HepG2 (cell line): ENCODE data around the gene FLT3LG. TPM values are rescaled to one million over a fixed set of nuclear protein-coding genes. Genes with fewer than 3 reads are reported as not detected.

Experiments used
- ATM ChIP-seq: fragments of 450-650 bp; IDR thresholded peaks from 2 replicates; pipeline ENCODE4 v1.7.1; 2017; ENCODE audit warnings: mild to moderate bottlenecking, borderline replicate concordance
- BCLAF1 ChIP-seq: fragments of 450-650 bp; IDR thresholded peaks from 2 replicates; pipeline ENCODE4 v1.6.1; 2017; ENCODE audit warnings: mild to moderate bottlenecking
- CHD2 ChIP-seq: IDR thresholded peaks from 2 replicates; pipeline ENCODE4 v1.6.1; 2011; ENCODE audit warnings: low read depth, low read length, improper control_type of control experiment
- MAFK ChIP-seq, 2 experiments: IDR thresholded peaks in 1 of 2; conservative IDR thresholded peaks in 1 of 2; 2 replicates each; pipeline ENCODE4 v1.6.1; 2011; ENCODE audit warnings: improper control_type of control experiment in 2 of 2, low read length in 2 of 2
- MEIS2 ChIP-seq: sonication (generic); formaldehyde crosslinking; IDR thresholded peaks from 2 replicates; pipeline ENCODE4 v1.9.0; 2021; ENCODE audit warnings: mild to moderate bottlenecking, missing genetic modification reagents
- MIER3 ChIP-seq: IDR thresholded peaks from 2 replicates; pipeline ENCODE4 v1.6.1; 2016; ENCODE audit warnings: missing compliant biosample characterization, borderline replicate concordance
- SIN3A ChIP-seq: IDR thresholded peaks from 2 replicates; pipeline ENCODE4 v1.6.1; 2011; ENCODE audit warnings: low read depth, mild to moderate bottlenecking, control low read depth, low read length, borderline replicate concordance
- SKIL ChIP-seq: sonication (generic); formaldehyde crosslinking; IDR thresholded peaks from 2 replicates; pipeline ENCODE4 v1.8.0; 2022; ENCODE audit warnings: missing genetic modification reagents, mild to moderate bottlenecking, moderate library complexity, borderline replicate concordance
- SMARCC2 ChIP-seq: fragments of 450-650 bp; IDR thresholded peaks from 2 replicates; pipeline ENCODE4 v1.6.1; 2017; ENCODE audit warnings: antibody characterized with exemption, mild to moderate bottlenecking
- SPEN ChIP-seq: sonication (generic); formaldehyde crosslinking; IDR thresholded peaks from 2 replicates; pipeline ENCODE4 v1.5.1; 2020; ENCODE audit warnings: low read depth, mild to moderate bottlenecking, missing genetic modification reagents
- ZFYVE20 ChIP-seq: sonication (generic); formaldehyde crosslinking; IDR thresholded peaks from 2 replicates; pipeline ENCODE4 v1.8.0; 2023; ENCODE audit warnings: low read depth, mild to moderate bottlenecking, moderate library complexity, missing genetic modification reagents, borderline replicate concordance
- ZNF382 ChIP-seq: sonication (generic); formaldehyde crosslinking; IDR thresholded peaks from 2 replicates; pipeline ENCODE4 v1.5.0; 2020; ENCODE audit warnings: missing genetic modification reagents, mild to moderate bottlenecking, borderline replicate concordance
- ZNF543 ChIP-seq: sonication (generic); formaldehyde crosslinking; IDR thresholded peaks from 2 replicates; pipeline ENCODE4 v1.4.0; 2020; ENCODE audit warnings: mild to moderate bottlenecking, missing genetic modification reagents
- ZNF607 ChIP-seq: sonication (generic); formaldehyde crosslinking; IDR thresholded peaks from 2 replicates; pipeline ENCODE4 v1.5.1; 2020; ENCODE audit warnings: missing genetic modification reagents, mild to moderate bottlenecking, borderline replicate concordance
- ZNF879 ChIP-seq: sonication (generic); formaldehyde crosslinking; IDR thresholded peaks from 2 replicates; pipeline ENCODE4 v1.8.1; 2023; ENCODE audit warnings: missing genetic modification reagents
- polyA plus RNA-seq, 8 experiments: library from polyadenylated mRNA; depleted of rRNA in 3 of 8; stranded (reverse) in 7 of 8; unstranded in 1 of 8; fragments of >200 nt; fragmentation: Illumina TruSeq in 4 of 8; extraction: Trizol in 4 of 8; gene quantifications; 2 replicates each; pipeline versions ENCODE4 v1.2.1 to v1.2.3, GENCODE V29; 2011 to 2016; ENCODE audit warnings: low read depth in 4 of 8, missing spikeins in 1 of 8, mixed read lengths in 1 of 8; ENCODE audit not compliant: insufficient read depth in 1 of 8
- total RNA-seq, 5 experiments: library from RNA; depleted of rRNA; stranded (reverse); fragments of >200 nt; fragmentation: Illumina TruSeq; extraction: Trizol; gene quantifications; 2 replicates each; pipeline ENCODE4 v1.2.3, GENCODE V29; 2016; ENCODE audit warnings: low read depth in 1 of 5
- TF ChIP-seq, protein P1 (sequence below): sonication (generic); formaldehyde crosslinking; IDR thresholded peaks from 2 replicates; pipeline ENCODE4 v1.4.0; 2020; ENCODE audit warnings: missing genetic modification reagents
- TF ChIP-seq, protein P2 (sequence below): sonication (generic); formaldehyde crosslinking; IDR thresholded peaks from 2 replicates; pipeline ENCODE4 v1.4.0; 2020; ENCODE audit warnings: missing genetic modification reagents, borderline replicate concordance

The FLT3LG gene
- total and polyA plus RNA-seq, 2 of the 13 experiments (the other 11 are each of a cell fraction or from before 2014, with no cell fraction given), result 1.5 to 2.6 TPM

GRCh38 chr19:49443366-49444099, 30.5 kb upstream of the FLT3LG start (continued):
- no peak for TF ChIP-seq ZFYVE20 (CRISPR knock-in tag)
- TF ChIP-seq MIER3 (CRISPR knock-in tag), result peak; percentile 19; the same call in 1 of the 2 replicates
- no peak for TF ChIP-seq MAFK (conservative IDR thresholded peaks at IDR 0.05 in 1 of 2, IDR thresholded peaks at IDR 0.05 in 1 of 2; ENCODE audit: low read length in 2 of 2)
- no peak for TF ChIP-seq SMARCC2
- no peak for TF ChIP-seq ATM
- TF ChIP-seq ZNF607, result peak; percentile 46; the same call in 1 of the 2 replicates
- TF ChIP-seq, protein P1, sequence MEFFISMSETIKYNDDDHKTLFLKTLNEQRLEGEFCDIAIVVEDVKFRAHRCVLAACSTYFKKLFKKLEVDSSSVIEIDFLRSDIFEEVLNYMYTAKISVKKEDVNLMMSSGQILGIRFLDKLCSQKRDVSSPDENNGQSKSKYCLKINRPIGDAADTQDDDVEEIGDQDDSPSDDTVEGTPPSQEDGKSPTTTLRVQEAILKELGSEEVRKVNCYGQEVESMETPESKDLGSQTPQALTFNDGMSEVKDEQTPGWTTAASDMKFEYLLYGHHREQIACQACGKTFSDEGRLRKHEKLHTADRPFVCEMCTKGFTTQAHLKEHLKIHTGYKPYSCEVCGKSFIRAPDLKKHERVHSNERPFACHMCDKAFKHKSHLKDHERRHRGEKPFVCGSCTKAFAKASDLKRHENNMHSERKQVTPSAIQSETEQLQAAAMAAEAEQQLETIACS (CRISPR knock-in tag), result no peak; the same call in 1 of the 2 replicates
- no peak for TF ChIP-seq ZNF382
- peak; percentile 21; the same call in 1 of the 2 replicates for TF ChIP-seq CHD2
- TF ChIP-seq MEIS2 (CRISPR knock-in tag), result 0 out of 2 replicates have a peak, but pooled peaks have one; percentile 15
- TF ChIP-seq SIN3A, result peak; percentile 21; the same call in 1 of the 2 replicates
- no peak for TF ChIP-seq SPEN (CRISPR knock-in tag)
- TF ChIP-seq SKIL (CRISPR knock-in tag), result no peak
- peak; percentile 59; the same call in 1 of the 2 replicates for TF ChIP-seq ZNF543 (CRISPR knock-in tag)
- TF ChIP-seq ZNF879 (CRISPR knock-in tag), result no peak
- no peak for TF ChIP-seq BCLAF1
- TF ChIP-seq, protein P2, sequence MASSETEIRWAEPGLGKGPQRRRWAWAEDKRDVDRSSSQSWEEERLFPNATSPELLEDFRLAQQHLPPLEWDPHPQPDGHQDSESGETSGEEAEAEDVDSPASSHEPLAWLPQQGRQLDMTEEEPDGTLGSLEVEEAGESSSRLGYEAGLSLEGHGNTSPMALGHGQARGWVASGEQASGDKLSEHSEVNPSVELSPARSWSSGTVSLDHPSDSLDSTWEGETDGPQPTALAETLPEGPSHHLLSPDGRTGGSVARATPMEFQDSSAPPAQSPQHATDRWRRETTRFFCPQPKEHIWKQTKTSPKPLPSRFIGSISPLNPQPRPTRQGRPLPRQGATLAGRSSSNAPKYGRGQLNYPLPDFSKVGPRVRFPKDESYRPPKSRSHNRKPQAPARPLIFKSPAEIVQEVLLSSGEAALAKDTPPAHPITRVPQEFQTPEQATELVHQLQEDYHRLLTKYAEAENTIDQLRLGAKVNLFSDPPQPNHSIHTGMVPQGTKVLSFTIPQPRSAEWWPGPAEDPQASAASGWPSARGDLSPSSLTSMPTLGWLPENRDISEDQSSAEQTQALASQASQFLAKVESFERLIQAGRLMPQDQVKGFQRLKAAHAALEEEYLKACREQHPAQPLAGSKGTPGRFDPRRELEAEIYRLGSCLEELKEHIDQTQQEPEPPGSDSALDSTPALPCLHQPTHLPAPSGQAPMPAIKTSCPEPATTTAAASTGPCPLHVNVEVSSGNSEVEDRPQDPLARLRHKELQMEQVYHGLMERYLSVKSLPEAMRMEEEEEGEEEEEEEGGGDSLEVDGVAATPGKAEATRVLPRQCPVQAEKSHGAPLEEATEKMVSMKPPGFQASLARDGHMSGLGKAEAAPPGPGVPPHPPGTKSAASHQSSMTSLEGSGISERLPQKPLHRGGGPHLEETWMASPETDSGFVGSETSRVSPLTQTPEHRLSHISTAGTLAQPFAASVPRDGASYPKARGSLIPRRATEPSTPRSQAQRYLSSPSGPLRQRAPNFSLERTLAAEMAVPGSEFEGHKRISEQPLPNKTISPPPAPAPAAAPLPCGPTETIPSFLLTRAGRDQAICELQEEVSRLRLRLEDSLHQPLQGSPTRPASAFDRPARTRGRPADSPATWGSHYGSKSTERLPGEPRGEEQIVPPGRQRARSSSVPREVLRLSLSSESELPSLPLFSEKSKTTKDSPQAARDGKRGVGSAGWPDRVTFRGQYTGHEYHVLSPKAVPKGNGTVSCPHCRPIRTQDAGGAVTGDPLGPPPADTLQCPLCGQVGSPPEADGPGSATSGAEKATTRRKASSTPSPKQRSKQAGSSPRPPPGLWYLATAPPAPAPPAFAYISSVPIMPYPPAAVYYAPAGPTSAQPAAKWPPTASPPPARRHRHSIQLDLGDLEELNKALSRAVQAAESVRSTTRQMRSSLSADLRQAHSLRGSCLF (CRISPR knock-in tag), result no peak
